ENCODE data around the gene MRPL49. TPM values are rescaled to one million over a fixed set of nuclear protein-coding genes. Genes with fewer than 3 reads are reported as not detected.

MRPL49 gene
- 69.7 to 79.5 TPM (median 73.4 TPM) in 5 replicates for total RNA-seq (2022; extraction: Qiagen RNA extraction)

DNA sequence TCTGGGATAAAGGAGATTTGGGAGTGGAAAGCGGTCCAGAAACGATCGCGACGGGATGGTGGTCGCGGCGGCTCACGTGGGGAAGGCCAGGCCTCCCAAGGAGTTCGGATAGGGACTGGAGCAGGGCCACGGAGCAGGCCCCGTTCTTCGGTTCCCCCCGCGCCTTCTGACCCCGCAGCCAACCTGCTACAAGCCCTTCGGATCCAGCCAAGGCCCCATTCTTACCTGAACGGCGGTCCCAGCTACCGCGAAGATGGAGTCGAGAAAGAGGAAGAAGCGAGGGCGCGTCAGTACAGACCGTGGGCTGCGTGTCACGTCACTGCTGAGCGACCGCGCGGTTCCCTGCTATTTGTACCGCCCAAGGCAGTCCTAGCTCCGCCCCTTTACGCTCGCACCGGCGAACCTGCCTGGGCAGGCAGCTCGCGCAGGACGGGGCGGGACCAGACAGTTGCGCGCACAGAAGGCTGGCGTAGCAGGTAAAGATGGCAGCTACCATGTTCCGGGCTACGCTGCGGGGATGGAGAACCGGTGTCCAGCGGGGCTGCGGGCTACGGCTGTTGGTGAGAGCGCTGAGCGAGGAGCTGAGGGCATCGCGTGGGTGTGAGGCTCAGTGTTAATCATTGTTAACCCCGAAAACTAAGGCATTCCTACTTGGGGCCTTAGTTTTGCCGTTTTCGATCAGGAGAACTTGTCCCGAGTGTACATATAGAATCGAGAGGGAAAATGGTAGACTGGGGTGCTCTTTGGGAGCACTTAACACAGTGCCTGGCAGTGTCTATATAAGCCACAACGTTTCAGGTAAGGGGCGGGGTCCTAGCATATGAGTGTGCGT, at the start of gene MRPL49, which contains the start of gene FAU:
TSS of gene MRPL49 (plus strand) at position 457 of the 832 bp plus-strand sequence. CDS start at position 483, 26 bp downstream.
TSS of gene FAU (minus strand) at position 270 of the 832 bp plus-strand sequence. CDS start 321 bp downstream, outside the sequence.

DNA sequence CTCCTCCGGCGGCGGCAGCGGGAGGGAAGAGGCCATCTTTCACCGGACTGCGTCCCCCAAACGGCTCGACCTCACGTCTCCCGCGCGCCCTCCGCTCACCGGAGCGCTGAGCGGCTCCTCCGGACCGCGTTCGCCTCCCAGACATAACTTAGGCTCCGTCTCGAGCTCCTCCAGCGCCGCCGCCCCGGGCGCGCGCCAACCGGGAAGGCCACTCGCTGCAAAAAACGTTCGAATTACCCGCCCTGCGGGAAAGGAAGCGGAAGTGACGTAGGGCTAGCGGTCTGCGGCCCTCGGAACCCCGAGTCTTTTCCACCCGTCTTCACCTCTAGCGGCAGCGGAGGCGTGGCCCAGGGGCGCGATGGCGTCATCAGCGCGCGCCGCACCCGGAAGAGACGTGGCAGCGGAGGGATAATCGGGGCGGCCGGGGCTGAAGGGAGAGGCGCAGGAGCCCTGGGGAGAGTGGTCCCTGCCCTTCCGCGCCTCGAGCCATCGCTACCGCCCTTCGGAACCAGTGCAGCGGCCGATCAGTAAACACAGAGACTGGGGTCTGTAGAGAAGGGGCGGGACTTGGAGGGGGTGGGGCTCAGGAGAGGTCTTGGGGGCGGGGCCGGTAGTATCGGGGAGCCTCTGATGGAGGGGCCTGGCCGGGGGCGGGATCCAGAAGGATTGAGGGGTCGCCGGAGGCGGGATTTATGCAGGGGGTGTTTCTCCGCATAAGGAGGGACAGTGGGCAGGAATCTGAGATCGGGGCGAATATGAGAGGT, 38.1 kb upstream of the MRPL49 start, which contains the start of the genes CDCA5 and ZFPL1:
TSS of gene CDCA5 (minus strand) at position 207 of the 764 bp plus-strand sequence. CDS start at position 145, 62 bp downstream.
TSS of gene ZFPL1 (plus strand) at position 389 of the 764 bp plus-strand sequence. CDS start 477 bp downstream, outside the sequence.

DNA sequence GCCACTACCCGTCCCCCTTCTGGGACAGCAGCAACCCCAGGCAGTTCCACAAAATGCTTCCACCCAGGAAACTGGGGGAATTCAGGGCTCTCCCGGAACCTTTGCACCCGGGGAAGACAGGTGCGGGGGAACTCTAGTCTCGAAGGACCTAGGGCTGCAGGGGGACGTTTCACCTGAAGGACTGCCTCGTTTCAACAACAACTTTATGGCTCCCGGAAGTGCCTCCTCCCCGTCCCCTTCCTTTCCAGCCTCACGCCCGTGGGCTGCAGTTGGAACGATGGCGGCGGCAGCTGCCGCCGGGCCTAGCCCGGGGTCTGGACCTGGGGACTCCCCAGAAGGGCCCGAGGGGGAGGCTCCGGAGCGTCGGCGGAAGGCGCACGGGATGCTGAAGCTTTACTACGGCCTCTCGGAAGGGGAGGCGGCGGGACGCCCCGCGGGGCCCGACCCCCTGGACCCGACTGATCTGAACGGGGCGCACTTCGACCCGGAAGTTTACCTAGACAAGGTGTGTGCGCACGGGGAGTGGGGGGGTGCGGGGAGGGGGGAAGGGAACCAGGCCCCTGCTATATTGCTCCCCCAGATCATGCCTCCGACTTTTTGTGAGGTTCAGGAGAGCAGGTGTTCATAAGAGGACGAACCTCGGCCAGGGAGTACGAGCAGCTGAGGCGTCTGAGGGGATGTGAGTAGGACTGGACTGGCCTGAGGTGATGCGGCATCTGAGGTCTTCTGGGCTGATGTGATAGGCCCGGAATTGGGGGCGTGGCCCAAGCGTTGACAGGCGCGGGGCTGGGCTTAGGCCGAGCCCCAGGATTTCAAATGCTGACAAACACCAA, 25.9 kb upstream of the MRPL49 start, which contains the start of gene VPS51:
TSS of gene VPS51 (plus strand) at position 241 of the 833 bp plus-strand sequence. CDS start at position 278, 37 bp downstream.

DNA sequence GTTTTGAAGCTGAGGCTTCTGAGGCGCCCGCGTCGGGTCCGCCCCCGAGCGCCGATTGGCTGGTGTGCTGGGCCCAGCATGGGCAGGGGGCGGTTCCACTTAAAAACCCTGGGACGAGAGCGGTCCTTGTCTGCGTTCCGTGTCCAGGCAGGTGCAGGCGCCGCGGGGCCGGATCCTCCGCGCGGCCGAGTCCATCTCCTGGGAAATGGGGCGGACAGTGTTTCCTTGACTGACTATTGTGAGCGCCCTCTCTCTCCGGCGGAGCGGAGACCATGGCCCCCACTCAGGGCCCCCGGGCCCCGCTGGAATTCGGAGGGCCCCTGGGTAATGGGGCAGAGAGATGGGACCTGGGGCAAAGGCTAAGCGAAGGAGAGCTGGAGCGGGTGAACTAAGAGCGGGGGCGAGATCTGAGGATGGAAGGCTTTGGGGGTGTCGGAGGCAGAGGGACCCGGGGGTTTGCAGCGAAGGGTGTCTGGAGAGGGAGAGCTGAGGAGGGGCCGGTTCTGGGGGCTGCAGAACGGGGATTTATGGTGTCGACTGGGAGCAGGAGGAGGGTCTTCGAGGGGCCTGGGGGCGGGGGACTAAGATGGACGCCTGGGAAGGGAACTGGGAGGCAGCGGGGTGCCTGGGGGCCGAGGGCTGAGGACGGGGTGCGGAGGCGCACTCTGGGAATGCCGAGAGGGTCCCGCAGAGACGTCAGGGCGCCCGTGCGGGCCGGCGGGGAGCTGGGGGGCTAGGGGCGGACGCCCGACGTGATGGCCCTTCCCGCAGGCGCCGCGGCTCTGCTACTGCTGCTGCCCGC, 10.2 kb upstream of the MRPL49 start, which contains the start of gene TM7SF2:
TSS of gene TM7SF2 (plus strand) at position 129 of the 802 bp plus-strand sequence. CDS start at position 273, 144 bp downstream.

DNA sequence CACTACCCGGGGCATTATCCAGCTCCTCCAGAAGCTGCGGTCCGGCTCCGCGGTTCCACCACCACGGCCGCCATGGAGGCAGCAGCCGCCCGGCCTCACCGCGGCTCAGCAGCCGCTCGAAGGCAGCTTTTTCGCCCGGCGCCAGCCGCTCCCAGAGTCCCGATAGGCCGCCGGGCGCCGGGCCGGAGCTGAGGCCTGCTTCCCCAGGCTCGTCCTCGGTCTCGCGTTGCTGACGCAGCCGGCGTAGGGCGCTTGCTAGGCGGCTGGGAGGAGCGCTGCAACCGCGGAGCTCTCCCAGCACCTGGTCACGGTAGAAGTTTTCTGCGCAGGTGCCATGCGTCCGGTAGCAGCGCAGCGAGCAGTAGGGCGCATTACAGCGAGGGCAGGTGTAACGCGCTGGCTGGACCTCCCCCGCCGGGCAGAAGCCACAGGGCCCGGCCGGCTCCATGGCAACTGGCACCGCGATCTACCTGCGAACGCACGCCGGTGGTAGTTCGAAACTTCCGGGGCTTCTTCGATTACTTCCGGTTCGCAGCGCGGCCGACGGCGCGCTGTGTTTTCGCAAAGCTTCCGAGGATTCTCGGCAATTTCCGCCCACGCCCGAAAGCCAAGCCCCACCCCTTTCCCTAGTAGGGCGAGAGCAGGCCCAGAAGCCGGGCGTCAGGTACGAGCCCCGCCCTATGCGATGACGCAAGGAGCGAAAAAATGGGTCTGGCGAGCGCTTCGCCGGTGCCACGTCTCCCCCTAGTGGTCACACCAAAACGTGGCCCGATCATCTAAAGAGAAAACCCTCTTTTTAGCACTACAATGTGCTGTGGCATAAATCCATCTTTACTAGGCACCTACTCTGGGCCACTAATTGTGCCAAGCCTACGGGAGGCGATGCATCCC, 4.7 kb upstream of the MRPL49 start, which contains the start of gene ZNHIT2:
TSS of gene ZNHIT2 (minus strand) at position 496 of the 891 bp plus-strand sequence. CDS start at position 448, 48 bp downstream.

DNA sequence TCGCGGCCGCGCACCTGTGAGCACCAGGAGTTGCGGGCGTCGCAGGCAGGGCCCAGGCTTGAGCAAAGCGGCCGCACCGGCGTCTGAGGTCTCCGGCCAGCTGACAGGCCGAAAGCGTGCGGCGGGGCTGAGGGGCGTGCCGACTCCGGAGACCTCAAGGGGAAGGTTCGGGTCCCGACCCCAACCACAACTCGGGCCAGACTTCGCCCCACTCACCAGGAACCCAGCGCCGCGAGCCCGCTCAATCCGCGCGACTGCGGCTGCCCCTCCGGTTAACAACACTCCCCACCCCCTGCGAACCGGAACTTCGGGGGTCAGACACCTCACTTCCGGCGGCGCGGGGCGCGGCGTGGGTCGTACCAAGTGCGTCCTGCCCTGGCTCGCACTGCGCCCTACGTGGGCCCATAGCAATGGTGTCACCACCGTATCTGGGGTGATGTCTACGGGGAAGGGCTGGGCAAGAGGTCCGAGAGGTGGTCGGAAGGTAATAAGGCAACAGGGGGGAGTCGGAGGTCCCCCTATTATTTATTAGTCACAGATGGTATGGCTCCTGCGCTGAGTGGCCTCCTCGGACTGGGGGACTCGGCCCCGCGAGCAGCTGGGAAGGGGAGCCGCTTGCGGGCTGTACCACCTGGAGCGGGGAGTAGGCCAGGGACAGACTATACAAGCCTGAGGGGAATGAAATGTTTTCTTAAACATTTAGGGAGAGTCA, 12.3 kb downstream of the MRPL49 start, which contains the start of gene SYVN1:
TSS of gene SYVN1 (minus strand) at position 280 of the 712 bp plus-strand sequence. CDS start 918 bp downstream, outside the sequence.

DNA sequence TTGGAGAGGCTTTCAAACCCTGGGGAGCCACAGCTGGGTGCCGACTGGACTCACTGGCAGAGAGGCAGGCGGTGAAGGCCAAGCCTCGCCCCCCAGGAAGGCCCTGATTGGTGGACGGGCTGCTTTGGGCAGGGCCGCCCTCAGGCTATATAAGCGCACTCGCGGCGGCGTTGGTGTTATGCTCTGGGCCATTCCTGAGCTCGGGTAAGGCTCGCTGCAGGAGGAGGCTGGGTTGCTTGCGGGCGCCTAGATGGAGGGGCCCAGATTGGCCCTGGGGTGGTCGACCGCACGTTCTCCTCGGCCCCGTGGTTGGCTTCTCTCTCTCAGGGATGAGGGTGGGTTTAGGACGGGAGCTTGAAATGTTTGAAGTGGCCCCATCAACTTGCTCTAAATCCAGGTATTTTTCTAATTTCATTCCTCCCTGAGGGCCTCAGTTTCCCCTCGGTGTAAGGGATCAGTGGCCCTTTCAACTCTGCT, 48.0 kb downstream of the MRPL49 start, which contains the start of gene SPDYC:
TSS of gene SPDYC (plus strand) at position 176 of the 477 bp plus-strand sequence. CDS start 1,125 bp downstream, outside the sequence.

Other genes starting within 250 kb of the MRPL49 start
- 104 to 116 TPM (median 113 TPM) in 5 replicates for gene EHD1, start 243.7 kb upstream of the MRPL49 start, total RNA-seq (2022; extraction: Qiagen RNA extraction)
- 13.9 to 20.4 TPM (median 19.8 TPM) in 5 replicates for gene ATG2A, start 205.1 kb upstream of the MRPL49 start, total RNA-seq (2022; extraction: Qiagen RNA extraction)
- 4.0 to 5.5 TPM (median 4.9 TPM) in 5 replicates for gene PPP2R5B, start 197.6 kb upstream of the MRPL49 start, total RNA-seq (2022; extraction: Qiagen RNA extraction)
- gene GPHA2, start 186.4 kb upstream of the MRPL49 start, total RNA-seq (2022; extraction: Qiagen RNA extraction), result not detected in 5 replicates
- not detected in 5 replicates for gene MAJIN, start 150.2 kb upstream of the MRPL49 start, total RNA-seq (2022; extraction: Qiagen RNA extraction)
- gene BATF2, start 125.3 kb upstream of the MRPL49 start, total RNA-seq (2022; extraction: Qiagen RNA extraction), result 0.54 to 0.70 TPM (median 0.61 TPM) in 5 replicates
- gene ARL2, start 108.2 kb upstream of the MRPL49 start, total RNA-seq (2022; extraction: Qiagen RNA extraction), result 142 to 189 TPM (median 180 TPM) in 5 replicates
- 22.6 to 24.7 TPM (median 23.2 TPM) in 5 replicates for gene SNX15, start 94.9 kb upstream of the MRPL49 start, total RNA-seq (2022; extraction: Qiagen RNA extraction)
- 37.2 to 55.5 TPM (median 51.1 TPM) in 5 replicates for gene SAC3D1, start 81.1 kb upstream of the MRPL49 start, total RNA-seq (2022; extraction: Qiagen RNA extraction)
- not detected in 5 replicates for gene NAALADL1, start 63.8 kb upstream of the MRPL49 start, total RNA-seq (2022; extraction: Qiagen RNA extraction)
- 68.3 to 74.3 TPM (median 72.1 TPM) in 5 replicates for gene CDCA5, start 38.3 kb upstream of the MRPL49 start, total RNA-seq (2022; extraction: Qiagen RNA extraction)
- 31.9 to 34.7 TPM (median 34.4 TPM) in 5 replicates for gene ZFPL1, start 38.1 kb upstream of the MRPL49 start, total RNA-seq (2022; extraction: Qiagen RNA extraction)
- gene VPS51, start 26.1 kb upstream of the MRPL49 start, total RNA-seq (2022; extraction: Qiagen RNA extraction), result 47.3 to 73.3 TPM (median 54.8 TPM) in 5 replicates
- gene TM7SF2, start 10.4 kb upstream of the MRPL49 start, total RNA-seq (2022; extraction: Qiagen RNA extraction), result 4.6 to 7.5 TPM (median 5.6 TPM) in 5 replicates
- gene ZNHIT2, start 4.6 kb upstream of the MRPL49 start, total RNA-seq (2022; extraction: Qiagen RNA extraction), result 13.2 to 22.8 TPM (median 20.4 TPM) in 5 replicates
- 745 to 1,060 TPM (median 973 TPM) in 5 replicates for gene FAU, start 187 bp upstream of the MRPL49 start, total RNA-seq (2022; extraction: Qiagen RNA extraction)
- gene SYVN1, start 12.2 kb downstream of the MRPL49 start, total RNA-seq (2022; extraction: Qiagen RNA extraction), result 32.6 to 42.1 TPM (median 39.6 TPM) in 5 replicates
- gene SPDYC, start 47.9 kb downstream of the MRPL49 start, total RNA-seq (2022; extraction: Qiagen RNA extraction), result not detected in 5 replicates
- 104 to 118 TPM (median 113 TPM) in 5 replicates for gene CAPN1, start 59.6 kb downstream of the MRPL49 start, total RNA-seq (2022; extraction: Qiagen RNA extraction)
- gene POLA2, start 139.6 kb downstream of the MRPL49 start, total RNA-seq (2022; extraction: Qiagen RNA extraction), result 12.1 to 15.0 TPM (median 13.8 TPM) in 5 replicates
- gene CDC42EP2, start 192.5 kb downstream of the MRPL49 start, total RNA-seq (2022; extraction: Qiagen RNA extraction), result 13.2 to 20.7 TPM (median 16.6 TPM) in 5 replicates
- gene DPF2, start 211.5 kb downstream of the MRPL49 start, total RNA-seq (2022; extraction: Qiagen RNA extraction), result 39.6 to 48.3 TPM (median 41.6 TPM) in 5 replicates
- gene TIGD3, start 232.4 kb downstream of the MRPL49 start, total RNA-seq (2022; extraction: Qiagen RNA extraction), result 0.76 to 1.4 TPM (median 0.90 TPM) in 5 replicates